A549 (cell line): Measurements from ENCODE around the gene NEK7. TPM values are rescaled to one million over a fixed set of nuclear protein-coding genes. Genes with fewer than 3 reads are reported as not detected.
"Not testable (repeated sequence)": the region's sequence is repeated elsewhere in the genome, so short reads cannot be mapped to it uniquely, and the experiment has no call there.

ENCODE experiments used
- ATAC-seq, 2 experiments: fragments of 200-7000 bp in 1 of 2; fragments of >200 bp in 1 of 2; cut with Nextera tagmentation in 1 of 2; cut with Tn5 transposase in 1 of 2; 3 replicates each; pipeline versions ENCODE4 v1.8.0 to v1.9.1; 2018 to 2020; ENCODE audit warnings: mild to moderate bottlenecking in 1 of 2, moderate library complexity in 1 of 2
- CTCF ChIA-PET: fragments of 300-600 bp; sonication (Branson Sonifier 250); formaldehyde crosslinking; extraction: SDS; loops from one replicate; lab custom pipeline; 2021; ENCODE audit warnings: antibody characterized with exemption, inconsistent platforms; lab: Yijun Ruan, JAX
- POLR2A ChIA-PET: fragments of 350-600 bp; formaldehyde crosslinking; extraction: SDS; loops from one replicate; lab custom pipeline; 2021; ENCODE audit warnings: antibody characterized with exemption, inconsistent platforms; lab: Yijun Ruan, JAX
- DNase-seq, 2 experiments: peaks; one replicate each; pipeline versions ENCODE4 v3.0.0 to v3.0.0-alpha.2; 2011 to 2016; ENCODE audit warnings: low read depth in 1 of 2, low spot score in 1 of 2
- FAIRE-seq: peaks from 2 replicates; lab custom pipeline; 2011; peaks lifted over from hg19 to GRCh38; lab: Jason Lieb, UNC
- H3K27ac ChIP-seq, 2 experiments: fragments of >200 bp; sonication (Bioruptor Twin); formaldehyde crosslinking; 3 replicates each; pipeline ENCODE4 v1.5.1; 2016 to 2017
- H3K4me1 ChIP-seq: fragments of >200 bp; sonication (Bioruptor Twin); formaldehyde crosslinking; 3 replicates; pipeline ENCODE4 v1.6.1; 2016
- H3K4me2 ChIP-seq: fragments of >200 bp; sonication (Bioruptor Twin); formaldehyde crosslinking; 3 replicates; pipeline ENCODE4 v1.6.1; 2016
- H3K4me3 ChIP-seq: fragments of >200 bp; sonication (Bioruptor Twin); formaldehyde crosslinking; 3 replicates; pipeline ENCODE4 v1.5.1; 2016
- H3K9me3 ChIP-seq: fragments of >200 bp; sonication (Bioruptor Twin); formaldehyde crosslinking; 3 replicates; pipeline ENCODE4 v1.6.1; 2016
- CBX2 ChIP-seq: fragments of 200-600 bp; sonication (generic); IDR thresholded peaks from 2 replicates; pipeline ENCODE4 v1.6.1; 2016; ENCODE audit warnings: low read depth, mild to moderate bottlenecking, borderline replicate concordance
- CBX8 ChIP-seq: fragments of 200-600 bp; sonication (generic); IDR thresholded peaks from 2 replicates; pipeline ENCODE4 v1.6.1; 2016
- CEBPB ChIP-seq, 2 experiments: fragments of >200 bp in 1 of 2; sonication (Bioruptor Twin) in 1 of 2; formaldehyde crosslinking in 1 of 2; IDR thresholded peaks; 2 replicates each; pipeline ENCODE4 v1.6.1; 2012 to 2016
- CHD2 ChIP-seq: fragments of 150-350 bp; IDR thresholded peaks from 2 replicates; pipeline ENCODE4 v1.6.1; 2014; ENCODE audit warnings: low read length; ENCODE audit not compliant: partially characterized antibody
- CHD4 ChIP-seq: fragments of 200-600 bp; sonication (generic); IDR thresholded peaks from 2 replicates; pipeline ENCODE4 v1.6.1; 2016; ENCODE audit warnings: antibody characterized with exemption, mild to moderate bottlenecking, borderline replicate concordance
- EHMT2 ChIP-seq: fragments of 200-600 bp; sonication (generic); IDR thresholded peaks from 2 replicates; pipeline ENCODE4 v1.6.1; 2016; ENCODE audit warnings: antibody characterized with exemption, low read depth, mild to moderate bottlenecking, moderate library complexity
- FOSL2 ChIP-seq, 2 experiments: fragments of 450-650 bp in 1 of 2; fragments of >200 bp in 1 of 2; sonication (Bioruptor Twin) in 1 of 2; formaldehyde crosslinking; IDR thresholded peaks; 2 replicates each; pipeline versions ENCODE4 v1.5.0 to v1.6.1; 2016 to 2020; ENCODE audit warnings: mild to moderate bottlenecking in 1 of 2, moderate library complexity in 1 of 2
- HOXB13 ChIP-seq: fragments of 250-450 bp; sonication (Bioruptor Pico); IDR thresholded peaks from 2 replicates; pipeline ENCODE4 v1.5.0; 2020; ENCODE audit warnings: low read depth, mild to moderate bottlenecking, moderate library complexity
- HOXB5 ChIP-seq: fragments of 250-450 bp; sonication (Bioruptor Pico); IDR thresholded peaks from 2 replicates; pipeline ENCODE4 v1.5.0; 2020; ENCODE audit warnings: mild to moderate bottlenecking, moderate library complexity
- JUN ChIP-seq, 2 experiments: fragments of >200 bp; sonication (Bioruptor Twin); formaldehyde crosslinking; IDR thresholded peaks; 2 replicates in 1 of 2; 3 replicates in 1 of 2; pipeline ENCODE4 v1.6.1; 2016 to 2017
- MAFK ChIP-seq: fragments of 450-650 bp; IDR thresholded peaks from 2 replicates; pipeline ENCODE4 v1.6.1; 2014; ENCODE audit not compliant: partially characterized antibody
- MYC ChIP-seq: IDR thresholded peaks from 2 replicates; pipeline ENCODE4 v1.6.1; 2012; ENCODE audit warnings: mild to moderate bottlenecking, inconsistent platforms, low read length, improper control_type of control experiment, borderline replicate concordance
- RAD21 ChIP-seq, 2 experiments: fragments of >200 bp in 1 of 2; sonication (Bioruptor Twin) in 1 of 2; formaldehyde crosslinking in 1 of 2; IDR thresholded peaks in 1 of 2; conservative IDR thresholded peaks in 1 of 2; 2 replicates in 1 of 2; 3 replicates in 1 of 2; pipeline ENCODE4 v1.6.1; 2012 to 2018; ENCODE audit warnings: inconsistent platforms in 1 of 2
- RNF2 ChIP-seq: fragments of 200-600 bp; sonication (generic); IDR thresholded peaks from 2 replicates; pipeline ENCODE4 v1.6.1; 2016; ENCODE audit warnings: low read depth, mild to moderate bottlenecking, antibody characterized with exemption, moderate library complexity, borderline replicate concordance
- ZFP36 ChIP-seq: fragments of 450-650 bp; IDR thresholded peaks from 2 replicates; pipeline ENCODE4 v1.6.1; 2014; ENCODE audit warnings: borderline replicate concordance; ENCODE audit not compliant: partially characterized antibody
- WGBS: methylation state at CpG from one replicate; pipeline ENCODE4 v1.1.6; 2017; ENCODE audit errors: missing lambda C conversion rate; 5-methylcytosine and 5-hydroxymethylcytosine counted together
- polyA plus RNA-seq, 4 experiments: library from polyadenylated mRNA; depleted of rRNA in 3 of 4; stranded (reverse); fragments of >200 nt; fragmentation: RNase III in 1 of 4; extraction: RNeasy Plus Mini Kit Qiagen cat#74134 plus additional on column Dnase treatment in 1 of 4; gene quantifications; 2 replicates in 3 of 4; 3 replicates in 1 of 4; pipeline ENCODE4 v1.2.3, GENCODE V29; 2011 to 2017
- TF ChIP-seq, protein P1 (sequence below): fragments of >200 bp; sonication (Bioruptor Twin); formaldehyde crosslinking; IDR thresholded peaks from 3 replicates; pipeline ENCODE4 v1.5.1; 2016
- TF ChIP-seq, protein P2 (sequence below): IDR thresholded peaks from 2 replicates; pipeline ENCODE4 v1.6.1; 2012
- TF ChIP-seq, protein P3 (sequence below): fragments of 200-600 bp; sonication (generic); IDR thresholded peaks from 2 replicates; pipeline ENCODE4 v1.6.1; 2016; ENCODE audit warnings: antibody characterized with exemption, mild to moderate bottlenecking, moderate library complexity
- TF ChIP-seq, protein P4 (sequence below): IDR thresholded peaks from 2 replicates; pipeline ENCODE4 v1.6.1; 2012; ENCODE audit warnings: low read depth, borderline replicate concordance
- TF ChIP-seq, protein P5 (sequence below): fragments of 150-350 bp; IDR thresholded peaks from 2 replicates; pipeline ENCODE4 v1.6.1; 2014; ENCODE audit warnings: low read depth, mild to moderate bottlenecking, low read length

Gene NEK7
- polyA plus RNA-seq, 2 of the 4 experiments (the other 2 are of a cell fraction) = 15.9 to 62.9 TPM

DNA sequence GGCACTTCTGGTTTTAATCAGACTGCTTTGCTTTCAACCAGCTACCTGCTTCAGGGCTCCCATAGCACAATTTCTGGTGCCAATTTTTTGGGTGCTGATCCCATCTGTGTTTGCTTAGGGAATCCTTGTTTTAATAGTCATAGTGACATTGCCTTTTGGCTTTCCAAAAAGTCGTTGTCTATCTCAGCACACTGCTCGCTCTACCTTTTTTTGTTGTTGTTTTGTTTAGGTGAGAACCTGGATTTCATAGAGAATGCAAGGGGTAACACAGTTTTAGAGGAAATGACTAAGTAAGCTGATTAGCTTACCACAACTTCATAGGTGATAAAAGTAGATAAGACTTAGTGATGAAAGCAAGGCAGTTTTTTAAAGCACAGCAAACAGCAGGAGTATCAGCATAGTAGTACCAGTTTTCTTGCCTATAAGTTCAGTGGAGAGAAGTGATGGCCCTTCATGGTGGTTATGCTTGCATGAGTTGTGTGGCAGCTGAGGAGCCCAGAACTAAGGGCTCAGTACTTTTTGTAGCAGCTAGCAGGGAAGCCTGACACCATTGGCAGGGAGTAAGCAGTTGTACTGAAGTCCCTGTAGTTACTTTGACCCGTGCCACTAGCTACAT lies 31.3 kb downstream of the NEK7 start (continued):
- TF ChIP-seq CEBPB (IDR thresholded peaks at IDR 0.05) (no peak), RNF2 (no peak), HOXB13 (no peak), HOXB5 (no peak), RAD21 (conservative IDR thresholded peaks at IDR 0.05 in 1 of 2, IDR thresholded peaks at IDR 0.05 in 1 of 2) (no peak), ZFP36 (no peak), CHD4 (no peak), CBX2 (no peak)

DNA sequence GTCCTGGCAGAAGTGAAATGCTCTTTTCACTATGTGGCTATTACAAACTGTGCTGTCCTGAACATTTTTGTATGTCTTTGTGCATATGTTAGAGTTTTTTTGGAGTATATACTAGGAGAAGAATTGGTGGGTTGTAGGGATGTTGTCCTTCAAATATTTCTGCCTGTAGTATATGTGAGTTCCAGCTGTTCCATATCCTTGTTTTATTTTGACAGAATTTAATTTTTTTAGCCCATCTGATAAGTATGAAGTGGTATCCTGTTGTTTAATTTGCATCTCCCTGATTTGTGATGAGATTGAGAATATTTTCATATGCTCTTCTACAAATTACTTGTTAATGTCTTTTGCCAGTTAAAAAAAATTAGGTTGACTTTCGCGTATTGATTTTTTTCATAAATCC lies 34.3 kb downstream of the NEK7 start:
- 94% methylated on average over 2 of the region's 2 CpGs for WGBS
- CTCF ChIA-PET = no interaction called here
- ATAC-seq (no peak), FAIRE-seq (no peak), DNase-seq (no peak)
- H3K4me1 ChIP-seq = no peaks in the 10 kb centered on the region
- H3K27ac ChIP-seq = no peak overlapping the region
- no peaks in the 10 kb centered on the region for H3K9me3 ChIP-seq
- no peak overlapping the region for H3K4me3 ChIP-seq
- POLR2A ChIA-PET = no interaction called here
- H3K4me2 ChIP-seq = no peak overlapping the region
- no peak for TF ChIP-seq CEBPB (IDR thresholded peaks at IDR 0.05)
- TF ChIP-seq, protein P1, sequence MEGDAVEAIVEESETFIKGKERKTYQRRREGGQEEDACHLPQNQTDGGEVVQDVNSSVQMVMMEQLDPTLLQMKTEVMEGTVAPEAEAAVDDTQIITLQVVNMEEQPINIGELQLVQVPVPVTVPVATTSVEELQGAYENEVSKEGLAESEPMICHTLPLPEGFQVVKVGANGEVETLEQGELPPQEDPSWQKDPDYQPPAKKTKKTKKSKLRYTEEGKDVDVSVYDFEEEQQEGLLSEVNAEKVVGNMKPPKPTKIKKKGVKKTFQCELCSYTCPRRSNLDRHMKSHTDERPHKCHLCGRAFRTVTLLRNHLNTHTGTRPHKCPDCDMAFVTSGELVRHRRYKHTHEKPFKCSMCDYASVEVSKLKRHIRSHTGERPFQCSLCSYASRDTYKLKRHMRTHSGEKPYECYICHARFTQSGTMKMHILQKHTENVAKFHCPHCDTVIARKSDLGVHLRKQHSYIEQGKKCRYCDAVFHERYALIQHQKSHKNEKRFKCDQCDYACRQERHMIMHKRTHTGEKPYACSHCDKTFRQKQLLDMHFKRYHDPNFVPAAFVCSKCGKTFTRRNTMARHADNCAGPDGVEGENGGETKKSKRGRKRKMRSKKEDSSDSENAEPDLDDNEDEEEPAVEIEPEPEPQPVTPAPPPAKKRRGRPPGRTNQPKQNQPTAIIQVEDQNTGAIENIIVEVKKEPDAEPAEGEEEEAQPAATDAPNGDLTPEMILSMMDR = no peak
- TF ChIP-seq CBX8 = no peak
- TF ChIP-seq, protein P2, sequence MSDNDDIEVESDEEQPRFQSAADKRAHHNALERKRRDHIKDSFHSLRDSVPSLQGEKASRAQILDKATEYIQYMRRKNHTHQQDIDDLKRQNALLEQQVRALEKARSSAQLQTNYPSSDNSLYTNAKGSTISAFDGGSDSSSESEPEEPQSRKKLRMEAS = no peak
- TF ChIP-seq, protein P3, sequence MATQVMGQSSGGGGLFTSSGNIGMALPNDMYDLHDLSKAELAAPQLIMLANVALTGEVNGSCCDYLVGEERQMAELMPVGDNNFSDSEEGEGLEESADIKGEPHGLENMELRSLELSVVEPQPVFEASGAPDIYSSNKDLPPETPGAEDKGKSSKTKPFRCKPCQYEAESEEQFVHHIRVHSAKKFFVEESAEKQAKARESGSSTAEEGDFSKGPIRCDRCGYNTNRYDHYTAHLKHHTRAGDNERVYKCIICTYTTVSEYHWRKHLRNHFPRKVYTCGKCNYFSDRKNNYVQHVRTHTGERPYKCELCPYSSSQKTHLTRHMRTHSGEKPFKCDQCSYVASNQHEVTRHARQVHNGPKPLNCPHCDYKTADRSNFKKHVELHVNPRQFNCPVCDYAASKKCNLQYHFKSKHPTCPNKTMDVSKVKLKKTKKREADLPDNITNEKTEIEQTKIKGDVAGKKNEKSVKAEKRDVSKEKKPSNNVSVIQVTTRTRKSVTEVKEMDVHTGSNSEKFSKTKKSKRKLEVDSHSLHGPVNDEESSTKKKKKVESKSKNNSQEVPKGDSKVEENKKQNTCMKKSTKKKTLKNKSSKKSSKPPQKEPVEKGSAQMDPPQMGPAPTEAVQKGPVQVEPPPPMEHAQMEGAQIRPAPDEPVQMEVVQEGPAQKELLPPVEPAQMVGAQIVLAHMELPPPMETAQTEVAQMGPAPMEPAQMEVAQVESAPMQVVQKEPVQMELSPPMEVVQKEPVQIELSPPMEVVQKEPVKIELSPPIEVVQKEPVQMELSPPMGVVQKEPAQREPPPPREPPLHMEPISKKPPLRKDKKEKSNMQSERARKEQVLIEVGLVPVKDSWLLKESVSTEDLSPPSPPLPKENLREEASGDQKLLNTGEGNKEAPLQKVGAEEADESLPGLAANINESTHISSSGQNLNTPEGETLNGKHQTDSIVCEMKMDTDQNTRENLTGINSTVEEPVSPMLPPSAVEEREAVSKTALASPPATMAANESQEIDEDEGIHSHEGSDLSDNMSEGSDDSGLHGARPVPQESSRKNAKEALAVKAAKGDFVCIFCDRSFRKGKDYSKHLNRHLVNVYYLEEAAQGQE = no peak
- TF ChIP-seq, protein P4, sequence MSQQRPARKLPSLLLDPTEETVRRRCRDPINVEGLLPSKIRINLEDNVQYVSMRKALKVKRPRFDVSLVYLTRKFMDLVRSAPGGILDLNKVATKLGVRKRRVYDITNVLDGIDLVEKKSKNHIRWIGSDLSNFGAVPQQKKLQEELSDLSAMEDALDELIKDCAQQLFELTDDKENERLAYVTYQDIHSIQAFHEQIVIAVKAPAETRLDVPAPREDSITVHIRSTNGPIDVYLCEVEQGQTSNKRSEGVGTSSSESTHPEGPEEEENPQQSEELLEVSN = no peak
- TF ChIP-seq, protein P5, sequence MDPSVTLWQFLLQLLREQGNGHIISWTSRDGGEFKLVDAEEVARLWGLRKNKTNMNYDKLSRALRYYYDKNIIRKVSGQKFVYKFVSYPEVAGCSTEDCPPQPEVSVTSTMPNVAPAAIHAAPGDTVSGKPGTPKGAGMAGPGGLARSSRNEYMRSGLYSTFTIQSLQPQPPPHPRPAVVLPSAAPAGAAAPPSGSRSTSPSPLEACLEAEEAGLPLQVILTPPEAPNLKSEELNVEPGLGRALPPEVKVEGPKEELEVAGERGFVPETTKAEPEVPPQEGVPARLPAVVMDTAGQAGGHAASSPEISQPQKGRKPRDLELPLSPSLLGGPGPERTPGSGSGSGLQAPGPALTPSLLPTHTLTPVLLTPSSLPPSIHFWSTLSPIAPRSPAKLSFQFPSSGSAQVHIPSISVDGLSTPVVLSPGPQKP = no peak
- no peak for TF ChIP-seq RAD21 (conservative IDR thresholded peaks at IDR 0.05 in 1 of 2, IDR thresholded peaks at IDR 0.05 in 1 of 2)
- TF ChIP-seq MAFK = no peak
- TF ChIP-seq MYC = no peak
- no peak for TF ChIP-seq EHMT2
- TF ChIP-seq ZFP36 = no peak
- no peak for TF ChIP-seq RNF2
- TF ChIP-seq FOSL2 (IDR thresholded peaks at IDR 0.05) = no peak
- TF ChIP-seq FOSL2 (CRISPR knock-in tag; IDR thresholded peaks at IDR 0.05) = no peak
- TF ChIP-seq CHD2 = no peak
- TF ChIP-seq JUN (IDR thresholded peaks at IDR 0.05) = no peak
- TF ChIP-seq, all 56 proteins: peak for 0

DNA sequence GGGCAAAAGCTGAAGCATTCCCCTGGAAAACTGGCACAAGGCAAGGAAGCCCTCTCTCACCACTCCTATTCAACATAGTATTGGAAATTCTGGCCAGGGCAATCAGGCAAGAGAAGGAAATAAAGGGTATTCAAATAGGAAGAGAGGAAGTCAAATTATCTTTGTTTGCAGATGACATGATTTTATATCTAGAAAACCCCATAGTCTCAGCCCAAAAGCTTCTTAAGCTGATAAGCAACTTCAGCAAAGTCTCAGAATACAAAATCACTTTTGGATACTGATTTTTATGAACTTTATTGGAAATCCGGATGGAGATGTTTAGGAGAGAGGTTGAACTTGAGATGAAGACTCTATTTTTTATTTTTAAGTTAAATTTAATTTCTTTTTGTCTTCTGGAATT lies 37.1 kb downstream of the NEK7 start:
- POLR2A ChIA-PET, DNase-seq, FAIRE-seq, H3K4me1 ChIP-seq, H3K9me3 ChIP-seq, H3K4me2 ChIP-seq, CTCF ChIA-PET, H3K27ac ChIP-seq, ATAC-seq, H3K4me3 ChIP-seq: not testable (repeated sequence)
- WGBS = 96% methylated on average over 1 of the region's 1 CpG
